ENCODE results near the gene SGSH. TPM values are rescaled to one million over a fixed set of nuclear protein-coding genes. Genes with fewer than 3 reads are reported as not detected.

The SGSH gene
- total RNA-seq, 1 donor from 2014 or later = 29.8 TPM

- intact Hi-C loops (cut with micrococcal nuclease) = no loop called here
These were observed 32.6 kb downstream of the SGSH start for GRCh38 chr17:80187515-80187941.

- intact Hi-C loops (cut with micrococcal nuclease) = no loop called here
These were observed 33.0 kb downstream of the SGSH start for GRCh38 chr17:80187090-80187489.

- intact Hi-C loops (cut with micrococcal nuclease) = no loop called here
These were observed 34.2 kb downstream of the SGSH start for GRCh38 chr17:80185968-80186367.

GRCh38 chr17:80184423-80184714, 35.8 kb downstream of the SGSH start:
- intact Hi-C loops (cut with micrococcal nuclease) = no loop called here

GRCh38 chr17:80183581-80184422, 36.3 kb downstream of the SGSH start:
- intact Hi-C loops (cut with micrococcal nuclease) = no loop called here

GRCh38 chr17:80182845-80183223, 37.3 kb downstream of the SGSH start:
- intact Hi-C loops (cut with micrococcal nuclease) = no loop called here

- intact Hi-C loops (cut with micrococcal nuclease) = no loop called here
These were observed 37.9 kb downstream of the SGSH start for GRCh38 chr17:80182118-80182844.

- intact Hi-C loops (cut with micrococcal nuclease) = no loop called here
These were observed 38.7 kb downstream of the SGSH start for GRCh38 chr17:80181431-80181830.

- intact Hi-C loops (cut with micrococcal nuclease) = no loop called here
These were observed 39.9 kb downstream of the SGSH start for GRCh38 chr17:80180192-80180591.

GRCh38 chr17:80177986-80178595, 42.0 kb downstream of the SGSH start:
- intact Hi-C loops (cut with micrococcal nuclease) = no loop called here

GRCh38 chr17:80176757-80177156, 43.4 kb downstream of the SGSH start:
- intact Hi-C loops (cut with micrococcal nuclease) = no loop called here

- intact Hi-C loops (cut with micrococcal nuclease) = no loop called here
These were observed 46.2 kb downstream of the SGSH start for GRCh38 chr17:80173916-80174315.

GRCh38 chr17:80173126-80173525, 47.0 kb downstream of the SGSH start:
- intact Hi-C loops (cut with micrococcal nuclease) = no loop called here

- intact Hi-C loops (cut with micrococcal nuclease) = no loop called here
These were observed 48.5 kb downstream of the SGSH start for GRCh38 chr17:80171681-80172080.

- intact Hi-C loops (cut with micrococcal nuclease) = no loop called here
These were observed 50.2 kb downstream of the SGSH start, which contains the start of gene CARD14 for GRCh38 chr17:80169784-80170500. Gene CARD14, plus strand, starts transcription at chr17:80170030. Its CDS starts 11,409 bp downstream, at chr17:80181439.

- intact Hi-C loops (cut with micrococcal nuclease) = no loop called here
These were observed 51.0 kb downstream of the SGSH start for GRCh38 chr17:80169107-80169506.

- intact Hi-C loops (cut with micrococcal nuclease) = no loop called here
These were observed 51.8 kb downstream of the SGSH start for GRCh38 chr17:80168371-80168770.

- intact Hi-C loops (cut with micrococcal nuclease) = no loop called here
These were observed 53.7 kb downstream of the SGSH start for GRCh38 chr17:80166446-80166845.

GRCh38 chr17:80164185-80164584, 55.9 kb downstream of the SGSH start:
- intact Hi-C loops (cut with micrococcal nuclease) = no loop called here

GRCh38 chr17:80163336-80163735, 56.8 kb downstream of the SGSH start:
- intact Hi-C loops (cut with micrococcal nuclease) = no loop called here

GRCh38 chr17:80160536-80160935, 59.6 kb downstream of the SGSH start:
- intact Hi-C loops (cut with micrococcal nuclease) = no loop called here

All from T-helper 1 cell treated with Interleukin-12 subunit alpha and Interleukin-12 subunit beta and Interleukin-4 antibody, amounts not matched to agents 30 ng/mL and 1 ng/mL, for 36 hours (primary cell).